Stimulated activated CD8-positive, alpha-beta memory T cell treated with anti-CD3 and anti-CD28 coated beads, Interleukin-15, amount 100 ng/mL, for 4 hours (primary cell): ENCODE data around the gene DNAJC25.
"Not testable (repeated sequence)": the region's sequence is repeated elsewhere in the genome, so short reads cannot be mapped to it uniquely, and the experiment has no call there.

Source experiments
- DNase-seq, 2 donors: peaks; one replicate each; pipeline ENCODE4 v3.0.0-alpha.2; 2020; ENCODE audit warnings: low read depth in 2 of 2

DNAJC25 gene

GRCh38 chr9:111663301-111663823 is 32.2 kb downstream of the DNAJC25 start:
- no peak for DNase-seq

GRCh38 chr9:111668026-111668573 is 37.0 kb downstream of the DNAJC25 start:
- DNase-seq: no peak

GRCh38 chr9:111668601-111669000 is 37.5 kb downstream of the DNAJC25 start:
- DNase-seq: not testable (repeated sequence)

- no peak for DNase-seq
These were observed 43.2 kb downstream of the DNAJC25 start for GRCh38 chr9:111674319-111674718.

GRCh38 chr9:111676116-111676515 is 45.0 kb downstream of the DNAJC25 start:
- no peak for DNase-seq

- DNase-seq: no peak
These were observed 47.2 kb downstream of the DNAJC25 start for GRCh38 chr9:111678293-111678692.

- no peak for DNase-seq
These were observed 48.1 kb downstream of the DNAJC25 start for GRCh38 chr9:111679199-111679598.

- DNase-seq: no peak
These were observed 52.3 kb downstream of the DNAJC25 start for GRCh38 chr9:111683392-111683791.

GRCh38 chr9:111691672-111692329 is 60.7 kb downstream of the DNAJC25 start:
- DNase-seq: no peak

- DNase-seq: no peak
These were observed 65.7 kb downstream of the DNAJC25 start for GRCh38 chr9:111696796-111697195.

GRCh38 chr9:111700776-111701175 is 69.6 kb downstream of the DNAJC25 start:
- no peak for DNase-seq
